WTC11 (cell line): ENCODE measurements around the gene MCRIP2. TPM values are rescaled to one million over a fixed set of nuclear protein-coding genes. Genes with fewer than 3 reads are reported as not detected.

Experiments
- ATAC-seq: fragments of 200-7000 bp; cut with Tn5 transposase; 2 replicates; pipeline ENCODE4 v1.10.0; 2021; ENCODE audit warnings: mild to moderate bottlenecking, moderate library complexity
- CTCF ChIA-PET: fragments of 300-600 bp; sonication (Branson Sonifier 250); formaldehyde crosslinking; loops from one replicate; lab custom pipeline; 2021; ENCODE audit warnings: antibody characterized with exemption; lab: Charles Lee
- POLR2A ChIA-PET: fragments of 350-600 bp; sonication (Branson Sonifier 250); formaldehyde crosslinking; loops from one replicate; lab custom pipeline; 2021; ENCODE audit warnings: antibody characterized with exemption; lab: Charles Lee
- DNase-seq: peaks from one replicate; pipeline ENCODE4 v3.0.0; 2021; ENCODE audit warnings: low spot score
- H3K27ac Mint-ChIP-seq: 2 replicates; pipeline ENCODE4 v1.8.0; 2021; ENCODE audit warnings: mixed read lengths
- H3K27me3 Mint-ChIP-seq: 2 replicates; pipeline ENCODE4 v1.8.0; 2021; ENCODE audit warnings: low read depth, mild to moderate bottlenecking, moderate library complexity, mixed read lengths
- H3K36me3 Mint-ChIP-seq: 2 replicates; pipeline ENCODE4 v1.8.0; 2021; ENCODE audit warnings: mixed read lengths
- H3K4me1 Mint-ChIP-seq: 2 replicates; pipeline ENCODE4 v1.8.0; 2022; ENCODE audit warnings: mixed read lengths
- H3K4me3 Mint-ChIP-seq: 2 replicates; pipeline ENCODE4 v1.8.0; 2021; ENCODE audit warnings: mild to moderate bottlenecking, moderate library complexity, mixed read lengths
- H3K9me3 Mint-ChIP-seq: 2 replicates; pipeline ENCODE4 v1.8.0; 2021; ENCODE audit warnings: mixed read lengths
- ATF3 ChIP-seq: sonication (generic); formaldehyde crosslinking; conservative IDR thresholded peaks from 2 replicates; pipeline ENCODE4 v1.8.1; 2022; ENCODE audit warnings: mild to moderate bottlenecking, missing genetic modification reagents
- ESRRA ChIP-seq: sonication (generic); formaldehyde crosslinking; IDR thresholded peaks from 2 replicates; pipeline ENCODE4 v1.8.1; 2022; ENCODE audit warnings: mild to moderate bottlenecking, missing genetic modification reagents, borderline replicate concordance
- FOXK1 ChIP-seq: sonication (generic); formaldehyde crosslinking; IDR thresholded peaks from 2 replicates; pipeline ENCODE4 v1.8.0; 2022; ENCODE audit warnings: mild to moderate bottlenecking, moderate library complexity, missing genetic modification reagents
- MYBL2 ChIP-seq: sonication (generic); formaldehyde crosslinking; IDR thresholded peaks from 2 replicates; pipeline ENCODE4 v1.8.1; 2023; ENCODE audit warnings: mild to moderate bottlenecking, moderate library complexity, missing genetic modification reagents
- PRDM15 ChIP-seq: sonication (generic); formaldehyde crosslinking; IDR thresholded peaks from 2 replicates; pipeline ENCODE4 v1.8.0; 2022; ENCODE audit warnings: missing genetic modification reagents
- SMAD3 ChIP-seq: sonication (generic); formaldehyde crosslinking; IDR thresholded peaks from 2 replicates; pipeline ENCODE4 v1.8.0; 2022; ENCODE audit warnings: missing genetic modification reagents, mild to moderate bottlenecking, borderline replicate concordance
- ZNF138 ChIP-seq: sonication (generic); formaldehyde crosslinking; conservative IDR thresholded peaks from 2 replicates; pipeline ENCODE4 v1.8.1; 2022; ENCODE audit warnings: mild to moderate bottlenecking, moderate library complexity, missing genetic modification reagents
- total RNA-seq: library from RNA; stranded (reverse); gene quantifications from 3 replicates; pipeline ENCODE4 v1.2.3, GENCODE V29; 2021
- TF ChIP-seq, protein P1 (sequence below): sonication (generic); formaldehyde crosslinking; IDR thresholded peaks from 2 replicates; pipeline ENCODE4 v1.8.1; 2022; ENCODE audit warnings: low read depth, mild to moderate bottlenecking, moderate library complexity, missing genetic modification reagents, borderline replicate concordance
- TF ChIP-seq, protein P2 (sequence below): sonication (generic); formaldehyde crosslinking; IDR thresholded peaks from 2 replicates; pipeline ENCODE4 v1.8.0; 2023; ENCODE audit warnings: missing genetic modification reagents, mild to moderate bottlenecking, borderline replicate concordance

MCRIP2 gene
- total RNA-seq, 1 experiment from 2014 or later = 63.3 TPM

- POLR2A ChIA-PET = no interaction called here
Measured at GRCh38 chr16:673399-673991, 31.9 kb downstream of the MCRIP2 start.

DNA sequence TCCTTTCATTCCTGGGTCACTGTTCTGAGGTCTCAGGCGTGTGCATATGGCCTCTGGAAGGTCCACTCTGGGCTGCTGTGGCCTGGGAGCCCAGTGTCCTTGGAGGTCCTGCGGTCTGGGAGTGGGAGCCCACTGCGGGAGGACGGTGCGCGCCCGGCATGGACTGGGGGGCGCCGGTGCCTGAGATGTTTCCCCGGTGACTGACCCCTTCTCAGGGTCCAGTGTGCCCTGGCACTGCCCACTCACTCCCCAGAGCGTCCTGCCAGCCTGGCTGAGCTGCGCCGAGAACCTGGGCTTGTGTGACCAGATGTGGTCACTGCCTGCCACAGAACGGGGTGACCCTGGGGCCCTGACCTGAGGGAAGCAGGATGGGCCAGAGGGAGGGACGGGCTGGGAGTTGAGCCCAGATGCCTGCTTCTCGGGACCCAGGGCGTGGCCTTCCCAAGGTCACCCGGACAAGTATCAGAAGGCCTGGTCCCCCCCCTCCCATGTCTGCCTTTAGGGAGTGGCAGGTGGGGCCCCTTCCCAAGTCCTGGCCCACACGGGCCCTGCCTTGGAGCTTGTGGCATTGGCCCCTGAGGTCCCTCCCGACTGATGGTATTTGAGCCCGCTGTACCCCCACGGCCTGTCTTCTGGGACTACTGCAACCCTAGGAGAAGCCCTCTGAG, 32.7 kb downstream of the MCRIP2 start:
- Mint-ChIP-seq H3K4me3 (peak overlapping the region; percentile 70; the same call in 1 of the 2 replicates), H3K9me3 (no peaks in the 10 kb centered on the region), H3K27ac (0 out of 2 replicates have a peak overlapping the region, but pooled peaks have one; percentile 27), H3K4me1 (peaks cover 13% of the 10 kb centered on the region), H3K27me3 (no peaks in the 10 kb centered on the region), H3K36me3 (peaks cover 11% of the 10 kb centered on the region)
- ChIA-PET POLR2A (interaction anchor here (0.5 to 1.5 kb wide), 2 partner anchors 26 to 1560 kb away, joined by 3 to 4 read pairs; no protein-coding TSS in a partner anchor), CTCF (interaction anchor here (0.5 to 2.8 kb wide), 16 partner anchors 9 to 290 kb away, joined by 3 to 16 read pairs (median 4); partner anchors contain the start of genes METTL26, WDR90 and WFIKKN1)
- ATAC-seq = no peak
- TF ChIP-seq ESRRA (0 out of 2 replicates have a peak, but pooled peaks have one; percentile 4), SMAD3 (no peak)
- TF ChIP-seq, protein P1, sequence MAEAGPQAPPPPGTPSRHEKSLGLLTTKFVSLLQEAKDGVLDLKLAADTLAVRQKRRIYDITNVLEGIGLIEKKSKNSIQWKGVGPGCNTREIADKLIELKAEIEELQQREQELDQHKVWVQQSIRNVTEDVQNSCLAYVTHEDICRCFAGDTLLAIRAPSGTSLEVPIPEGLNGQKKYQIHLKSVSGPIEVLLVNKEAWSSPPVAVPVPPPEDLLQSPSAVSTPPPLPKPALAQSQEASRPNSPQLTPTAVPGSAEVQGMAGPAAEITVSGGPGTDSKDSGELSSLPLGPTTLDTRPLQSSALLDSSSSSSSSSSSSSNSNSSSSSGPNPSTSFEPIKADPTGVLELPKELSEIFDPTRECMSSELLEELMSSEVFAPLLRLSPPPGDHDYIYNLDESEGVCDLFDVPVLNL = 0 out of 2 replicates have a peak, but pooled peaks have one; percentile 22
- DNase-seq = no peak

More at GRCh38 chr16:673399-673991, 31.9 kb downstream of the MCRIP2 start:
- no peak overlapping the region for H3K4me3 Mint-ChIP-seq
- H3K36me3 Mint-ChIP-seq = peaks cover 11% of the 10 kb centered on the region
- DNase-seq = no peak
- no peak for ATAC-seq
- H3K27me3 Mint-ChIP-seq = no peaks in the 10 kb centered on the region
- H3K9me3 Mint-ChIP-seq = no peaks in the 10 kb centered on the region
- no peak overlapping the region for H3K27ac Mint-ChIP-seq
- peaks cover 12% of the 10 kb centered on the region for H3K4me1 Mint-ChIP-seq
- TF ChIP-seq ATF3 (CRISPR knock-in tag) (no peak), PRDM15 (CRISPR knock-in tag) (no peak), ZNF138 (CRISPR knock-in tag) (no peak), MYBL2 (CRISPR knock-in tag) (no peak), FOXK1 (CRISPR knock-in tag) (no peak)
- TF ChIP-seq, protein P2, sequence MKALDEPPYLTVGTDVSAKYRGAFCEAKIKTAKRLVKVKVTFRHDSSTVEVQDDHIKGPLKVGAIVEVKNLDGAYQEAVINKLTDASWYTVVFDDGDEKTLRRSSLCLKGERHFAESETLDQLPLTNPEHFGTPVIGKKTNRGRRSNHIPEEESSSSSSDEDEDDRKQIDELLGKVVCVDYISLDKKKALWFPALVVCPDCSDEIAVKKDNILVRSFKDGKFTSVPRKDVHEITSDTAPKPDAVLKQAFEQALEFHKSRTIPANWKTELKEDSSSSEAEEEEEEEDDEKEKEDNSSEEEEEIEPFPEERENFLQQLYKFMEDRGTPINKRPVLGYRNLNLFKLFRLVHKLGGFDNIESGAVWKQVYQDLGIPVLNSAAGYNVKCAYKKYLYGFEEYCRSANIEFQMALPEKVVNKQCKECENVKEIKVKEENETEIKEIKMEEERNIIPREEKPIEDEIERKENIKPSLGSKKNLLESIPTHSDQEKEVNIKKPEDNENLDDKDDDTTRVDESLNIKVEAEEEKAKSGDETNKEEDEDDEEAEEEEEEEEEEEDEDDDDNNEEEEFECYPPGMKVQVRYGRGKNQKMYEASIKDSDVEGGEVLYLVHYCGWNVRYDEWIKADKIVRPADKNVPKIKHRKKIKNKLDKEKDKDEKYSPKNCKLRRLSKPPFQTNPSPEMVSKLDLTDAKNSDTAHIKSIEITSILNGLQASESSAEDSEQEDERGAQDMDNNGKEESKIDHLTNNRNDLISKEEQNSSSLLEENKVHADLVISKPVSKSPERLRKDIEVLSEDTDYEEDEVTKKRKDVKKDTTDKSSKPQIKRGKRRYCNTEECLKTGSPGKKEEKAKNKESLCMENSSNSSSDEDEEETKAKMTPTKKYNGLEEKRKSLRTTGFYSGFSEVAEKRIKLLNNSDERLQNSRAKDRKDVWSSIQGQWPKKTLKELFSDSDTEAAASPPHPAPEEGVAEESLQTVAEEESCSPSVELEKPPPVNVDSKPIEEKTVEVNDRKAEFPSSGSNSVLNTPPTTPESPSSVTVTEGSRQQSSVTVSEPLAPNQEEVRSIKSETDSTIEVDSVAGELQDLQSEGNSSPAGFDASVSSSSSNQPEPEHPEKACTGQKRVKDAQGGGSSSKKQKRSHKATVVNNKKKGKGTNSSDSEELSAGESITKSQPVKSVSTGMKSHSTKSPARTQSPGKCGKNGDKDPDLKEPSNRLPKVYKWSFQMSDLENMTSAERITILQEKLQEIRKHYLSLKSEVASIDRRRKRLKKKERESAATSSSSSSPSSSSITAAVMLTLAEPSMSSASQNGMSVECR = no peak
- CTCF ChIA-PET = interaction anchor here (0.5 to 0.6 kb wide), 2 partner anchors 19 to 289 kb away, joined by 3 to 5 read pairs; no protein-coding TSS in a partner anchor
